Fibroblast of lung (primary cell): Measurements from ENCODE around the gene HBE1. TPM values are rescaled to one million over a fixed set of nuclear protein-coding genes. Genes with fewer than 3 reads are reported as not detected.
A peak's percentile ranks its signal among the peaks of the same experiment; 100 is the strongest.

Experiments used
- DNase-seq, 2 donors: peaks; one replicate each; pipeline versions ENCODE4 v3.0.0 to v3.0.0-alpha.2; 2010; ENCODE audit warnings: low read depth in 2 of 2
- H2AFZ ChIP-seq: 2 replicates; pipeline ENCODE4 v1.5.1; 2012; ENCODE audit warnings: low read length, control low read depth, inconsistent platforms
- H3K27ac ChIP-seq: 2 replicates; pipeline ENCODE4 v1.5.1; 2011; ENCODE audit warnings: low read length, control low read depth; ENCODE audit not compliant: insufficient read depth
- H3K27me3 ChIP-seq: 2 replicates; pipeline ENCODE4 v1.5.1; 2011; ENCODE audit warnings: mild to moderate bottlenecking, low read length; ENCODE audit not compliant: control insufficient read depth, insufficient read depth
- H3K36me3 ChIP-seq: 2 replicates; pipeline ENCODE4 v1.5.1; 2011; ENCODE audit warnings: low read length; ENCODE audit not compliant: control insufficient read depth, insufficient read depth
- H3K4me1 ChIP-seq: 2 replicates; pipeline ENCODE4 v1.5.1; 2011; ENCODE audit warnings: low read length; ENCODE audit not compliant: control insufficient read depth, insufficient read depth; ENCODE audit errors: extremely low read depth
- H3K4me2 ChIP-seq: 2 replicates; pipeline ENCODE4 v1.5.1; 2011; ENCODE audit warnings: low read length, control low read depth; ENCODE audit not compliant: insufficient read depth; ENCODE audit errors: extremely low read depth
- H3K4me3 ChIP-seq, 4 experiments: fragments of 200-600 bp in 1 of 4; sonication (generic) in 1 of 4; replicated peaks in 1 of 4; 2 replicates each; pipeline ENCODE4 v1.5.1; 2011 to 2016; ENCODE audit warnings: low read length in 4 of 4, low read depth in 3 of 4, mild to moderate bottlenecking in 3 of 4, control low read depth in 2 of 4, inconsistent platforms in 1 of 4, mixed read lengths in 1 of 4; ENCODE audit not compliant: insufficient read depth in 1 of 4; ENCODE audit errors: control extremely low read depth in 1 of 4
- H3K79me2 ChIP-seq: 2 replicates; pipeline ENCODE4 v1.5.1; 2012; ENCODE audit warnings: mild to moderate bottlenecking, low read length, inconsistent platforms; ENCODE audit not compliant: control insufficient read depth, insufficient read depth
- H3K9ac ChIP-seq: 2 replicates; pipeline ENCODE4 v1.5.1; 2011; ENCODE audit warnings: mild to moderate bottlenecking, low read length, control low read depth; ENCODE audit not compliant: insufficient read depth
- H3K9me3 ChIP-seq: 2 replicates; pipeline ENCODE4 v1.5.1; 2012; ENCODE audit warnings: low read depth, low read length; ENCODE audit not compliant: control insufficient read depth, insufficient read depth
- H4K20me1 ChIP-seq: 2 replicates; pipeline ENCODE4 v1.5.1; 2011; ENCODE audit warnings: low read length; ENCODE audit not compliant: control insufficient read depth, insufficient read depth; ENCODE audit errors: extremely low read depth
- CTCF ChIP-seq, 2 donors: IDR thresholded peaks in 1 of 2; conservative IDR thresholded peaks in 1 of 2; 1 replicate in 1 of 2; 2 replicates in 1 of 2; pipeline ENCODE4 v1.5.1; 2011 to 2012; ENCODE audit warnings: low read length in 2 of 2, control low read depth in 1 of 2, inconsistent platforms in 1 of 2, low read depth in 1 of 2, mild to moderate bottlenecking in 1 of 2
- EZH2 ChIP-seq: IDR thresholded peaks from 2 replicates; pipeline ENCODE4 v1.5.1; 2012; ENCODE audit warnings: low read length, control low read depth, mild to moderate bottlenecking; ENCODE audit errors: missing control alignments
- polyA plus RNA-seq, 2 donors: library from polyadenylated mRNA; depleted of rRNA in 1 of 2; stranded (reverse) in 1 of 2; unstranded in 1 of 2; fragments of >200 nt; gene quantifications; 2 replicates each; pipeline ENCODE4 v1.2.1, GENCODE V29; 2011 to 2012; ENCODE audit warnings: missing spikeins in 1 of 2
- total RNA-seq: library from RNA; depleted of rRNA; stranded (reverse); fragments of >200 nt; gene quantifications from 2 replicates; pipeline ENCODE4 v1.2.1, GENCODE V29; 2014

The HBE1 gene
- total and polyA plus RNA-seq, 2 donors (not counting 1 experiment from before 2014, with no cell fraction given), result 0.33 to 3.1 TPM

- Histone ChIP-seq H3K4me2 (no peak overlapping the region), H3K27me3 (no peaks in the 10 kb centered on the region), H3K9ac (no peak overlapping the region), H3K9me3 (no peaks in the 10 kb centered on the region), H4K20me1 (no peaks in the 10 kb centered on the region), H2AFZ (peak overlapping the region; percentile 30), H3K4me3 (no peak overlapping the region), H3K27ac (peak overlapping the region; percentile 59), H3K4me1 (peaks cover 15% of the 10 kb centered on the region), H3K36me3 (no peaks in the 10 kb centered on the region), H3K79me2 (no peaks in the 10 kb centered on the region)
- DNase-seq, result no peak
- TF ChIP-seq CTCF (conservative IDR thresholded peaks at IDR 0.05 in 1 of 2, IDR thresholded peaks at IDR 0.05 in 1 of 2; ENCODE audit: low read depth in 1 of 2, low read length in 2 of 2), result no peak
- no peak for TF ChIP-seq EZH2
Observed at GRCh38 chr11:5279471-5280090, 9.8 kb upstream of the HBE1 start.

GRCh38 chr11:5277807-5278382, 8.2 kb upstream of the HBE1 start:
- no peak overlapping the region for H3K4me3 ChIP-seq
- H3K9ac ChIP-seq, result no peak overlapping the region
- no peaks in the 10 kb centered on the region for H3K79me2 ChIP-seq
- no peak overlapping the region for H3K27ac ChIP-seq
- H3K4me2 ChIP-seq, result no peak overlapping the region
- no peaks in the 10 kb centered on the region for H3K27me3 ChIP-seq
- H2AFZ ChIP-seq, result no peak overlapping the region
- H3K9me3 ChIP-seq, result no peaks in the 10 kb centered on the region
- no peak for DNase-seq
- no peaks in the 10 kb centered on the region for H3K36me3 ChIP-seq
- no peaks in the 10 kb centered on the region for H4K20me1 ChIP-seq
- H3K4me1 ChIP-seq, result peaks cover 17% of the 10 kb centered on the region
- no peak for TF ChIP-seq CTCF (conservative IDR thresholded peaks at IDR 0.05 in 1 of 2, IDR thresholded peaks at IDR 0.05 in 1 of 2; ENCODE audit: low read depth in 1 of 2, low read length in 2 of 2)
- TF ChIP-seq EZH2, result no peak

- no peaks in the 10 kb centered on the region for H4K20me1 ChIP-seq
- no peak overlapping the region for H2AFZ ChIP-seq
- no peaks in the 10 kb centered on the region for H3K27me3 ChIP-seq
- no peak for DNase-seq
- H3K27ac ChIP-seq, result no peak overlapping the region
- H3K4me3 ChIP-seq, result no peak overlapping the region
- no peak overlapping the region for H3K9ac ChIP-seq
- no peak overlapping the region for H3K4me2 ChIP-seq
- H3K36me3 ChIP-seq, result no peaks in the 10 kb centered on the region
- no peaks in the 10 kb centered on the region for H3K9me3 ChIP-seq
- TF ChIP-seq EZH2 (no peak), CTCF (conservative IDR thresholded peaks at IDR 0.05 in 1 of 2, IDR thresholded peaks at IDR 0.05 in 1 of 2; ENCODE audit: low read depth in 1 of 2, low read length in 2 of 2) (no peak)
- H3K79me2 ChIP-seq, result no peaks in the 10 kb centered on the region
- H3K4me1 ChIP-seq, result peaks cover 17% of the 10 kb centered on the region
Observed at GRCh38 chr11:5276697-5277096, 7.0 kb upstream of the HBE1 start.
